GM10248 (cell line): ENCODE results near the gene GRAP.
"Not testable (repeated sequence)": the region's sequence is repeated elsewhere in the genome, so short reads cannot be mapped to it uniquely, and the experiment has no call there.

ENCODE experiments used
- CTCF ChIA-PET: fragments of 300-600 bp; sonication (Branson Sonifier 250); formaldehyde crosslinking; extraction: SDS; loops from one replicate; lab custom pipeline; 2021; ENCODE audit warnings: antibody characterized with exemption; lab: Yijun Ruan, JAX
- POLR2A ChIA-PET: fragments of 350-650 bp; sonication (Branson Sonifier 250); formaldehyde crosslinking; extraction: SDS; loops from one replicate; lab custom pipeline; 2020; ENCODE audit warnings: antibody characterized with exemption; lab: Yijun Ruan, JAX
- DNase-seq: peaks from one replicate; pipeline ENCODE4 v3.0.0; 2012; ENCODE audit errors: extremely low spot score
- TF ChIP-seq, protein P1 (sequence below): IDR thresholded peaks from 2 replicates; pipeline ENCODE4 v1.5.1; 2012; ENCODE audit warnings: mild to moderate bottlenecking, low read depth; ENCODE audit errors: extremely low read depth, missing control alignments, control extremely low read depth

The GRAP gene

DNA sequence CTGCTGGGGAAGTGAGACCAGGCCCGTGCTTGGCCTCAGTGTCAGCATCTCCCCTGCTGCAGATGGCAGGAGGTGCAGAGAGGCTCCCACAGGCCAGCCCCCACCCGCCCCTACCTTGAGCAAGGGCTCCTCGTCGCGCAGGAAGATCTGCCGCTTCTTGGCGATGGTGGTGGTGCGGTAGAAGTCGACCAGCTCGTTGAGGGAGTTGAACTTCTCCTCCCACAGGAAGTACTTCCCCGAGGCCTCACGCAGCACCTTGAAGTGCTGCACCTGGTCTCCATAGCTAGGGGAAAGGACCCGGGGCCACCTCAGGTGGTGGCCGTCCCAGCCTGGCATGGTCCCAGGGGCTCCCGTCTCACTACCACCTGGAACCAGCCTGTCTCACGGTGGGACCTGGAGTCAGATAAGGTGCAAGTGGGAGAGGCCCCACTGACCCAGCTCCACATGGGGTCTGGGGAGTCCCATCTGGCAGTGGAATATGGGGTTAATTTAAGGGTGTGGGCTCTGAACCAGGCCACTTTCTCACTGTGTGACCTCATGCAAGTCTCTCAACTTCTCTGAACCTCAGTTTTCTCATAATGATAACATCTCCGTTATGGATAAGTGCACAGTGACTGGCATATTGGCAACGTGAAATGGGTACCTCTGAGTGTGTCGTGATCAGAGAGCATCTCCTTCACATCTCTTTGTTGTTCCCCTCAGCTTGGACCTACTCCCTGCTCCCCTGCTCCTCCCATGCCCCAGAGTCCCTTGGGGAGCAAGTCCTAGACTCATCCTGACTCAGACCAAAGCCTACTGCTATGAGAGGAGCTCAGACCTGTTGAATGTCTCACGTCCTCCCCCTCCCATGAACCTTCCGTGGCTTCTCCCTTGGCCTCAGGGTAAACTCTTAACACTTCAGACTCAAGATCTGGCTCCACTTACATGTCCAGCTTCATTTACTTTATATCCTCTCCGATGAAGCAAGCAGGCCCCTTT is 22.4 kb downstream of the GRAP start:
- TF ChIP-seq, protein P1, sequence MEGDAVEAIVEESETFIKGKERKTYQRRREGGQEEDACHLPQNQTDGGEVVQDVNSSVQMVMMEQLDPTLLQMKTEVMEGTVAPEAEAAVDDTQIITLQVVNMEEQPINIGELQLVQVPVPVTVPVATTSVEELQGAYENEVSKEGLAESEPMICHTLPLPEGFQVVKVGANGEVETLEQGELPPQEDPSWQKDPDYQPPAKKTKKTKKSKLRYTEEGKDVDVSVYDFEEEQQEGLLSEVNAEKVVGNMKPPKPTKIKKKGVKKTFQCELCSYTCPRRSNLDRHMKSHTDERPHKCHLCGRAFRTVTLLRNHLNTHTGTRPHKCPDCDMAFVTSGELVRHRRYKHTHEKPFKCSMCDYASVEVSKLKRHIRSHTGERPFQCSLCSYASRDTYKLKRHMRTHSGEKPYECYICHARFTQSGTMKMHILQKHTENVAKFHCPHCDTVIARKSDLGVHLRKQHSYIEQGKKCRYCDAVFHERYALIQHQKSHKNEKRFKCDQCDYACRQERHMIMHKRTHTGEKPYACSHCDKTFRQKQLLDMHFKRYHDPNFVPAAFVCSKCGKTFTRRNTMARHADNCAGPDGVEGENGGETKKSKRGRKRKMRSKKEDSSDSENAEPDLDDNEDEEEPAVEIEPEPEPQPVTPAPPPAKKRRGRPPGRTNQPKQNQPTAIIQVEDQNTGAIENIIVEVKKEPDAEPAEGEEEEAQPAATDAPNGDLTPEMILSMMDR = no peak
- no peak for DNase-seq
- ChIA-PET CTCF (interaction anchor here (3.5 kb wide), 1 partner anchor 64 kb away, joined by 14 read pairs; no protein-coding TSS in a partner anchor), POLR2A (no interaction called here)

DNA sequence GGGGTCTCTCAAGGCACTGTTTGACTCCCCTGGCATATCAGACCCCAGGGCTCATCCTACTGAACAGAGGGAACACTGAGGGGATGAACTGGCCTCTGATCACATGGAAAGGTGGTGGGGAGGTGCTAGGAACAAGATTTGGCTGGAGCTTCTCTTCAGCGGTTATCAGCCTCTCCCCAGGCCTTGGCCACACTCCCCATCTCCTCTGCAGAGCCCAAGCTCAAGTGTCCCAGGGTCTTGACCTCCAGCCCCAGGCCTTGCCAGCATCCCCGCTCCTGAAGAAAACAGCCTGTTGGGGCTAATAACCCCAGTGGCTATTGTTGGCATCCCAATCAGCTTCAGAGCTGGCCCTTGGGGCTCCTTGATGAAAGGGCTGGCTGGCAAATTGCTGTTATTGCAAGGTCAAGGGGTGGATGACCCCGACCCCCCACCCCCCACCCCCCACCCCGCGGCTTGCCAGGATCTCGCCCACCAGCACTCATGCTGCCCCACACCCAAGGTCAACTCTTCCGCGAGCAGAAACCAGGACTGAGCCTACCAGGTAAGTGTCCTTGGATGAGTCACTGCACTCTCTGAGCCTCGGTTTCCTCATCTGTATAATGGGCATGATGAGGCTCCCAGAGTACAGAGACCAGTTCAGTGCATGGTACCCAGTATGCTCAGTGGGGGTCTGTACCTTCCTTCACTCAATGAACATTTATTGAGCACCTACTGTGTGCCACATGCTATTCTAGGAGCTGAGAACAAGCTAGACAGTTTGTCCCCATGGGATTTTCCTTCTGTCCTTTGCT is 23.4 kb downstream of the GRAP start:
- TF ChIP-seq, protein P1 = no peak
- DNase-seq = no peak
- ChIA-PET CTCF (interaction anchor here (3.5 kb wide), 1 partner anchor 63 kb away, joined by 14 read pairs; no protein-coding TSS in a partner anchor), POLR2A (no interaction called here)

DNA sequence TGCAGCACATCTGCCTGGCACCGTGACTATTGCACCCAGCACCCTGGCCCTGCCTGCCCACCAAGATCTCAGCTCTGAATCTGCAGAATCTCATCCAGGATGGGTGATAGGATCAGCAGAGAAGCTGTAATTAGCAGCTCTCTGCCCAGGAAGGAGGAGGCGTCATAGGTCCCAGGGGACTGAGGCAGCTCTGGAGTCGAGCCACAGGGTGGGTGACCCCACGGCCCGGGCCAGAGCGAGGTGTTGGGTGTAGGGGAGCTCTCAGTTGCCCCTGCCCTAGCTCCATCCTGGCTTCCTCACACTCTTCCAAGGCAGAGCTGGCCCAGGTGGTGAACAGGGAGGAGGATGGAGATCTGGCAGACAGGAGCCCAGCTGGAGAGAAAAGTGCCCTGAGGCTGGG is 24.0 kb downstream of the GRAP start:
- no peak for DNase-seq
- CTCF ChIA-PET = interaction anchor here (3.5 kb wide), 1 partner anchor 62 kb away, joined by 14 read pairs; no protein-coding TSS in a partner anchor
- POLR2A ChIA-PET = no interaction called here
- TF ChIP-seq, protein P1 = no peak

DNA sequence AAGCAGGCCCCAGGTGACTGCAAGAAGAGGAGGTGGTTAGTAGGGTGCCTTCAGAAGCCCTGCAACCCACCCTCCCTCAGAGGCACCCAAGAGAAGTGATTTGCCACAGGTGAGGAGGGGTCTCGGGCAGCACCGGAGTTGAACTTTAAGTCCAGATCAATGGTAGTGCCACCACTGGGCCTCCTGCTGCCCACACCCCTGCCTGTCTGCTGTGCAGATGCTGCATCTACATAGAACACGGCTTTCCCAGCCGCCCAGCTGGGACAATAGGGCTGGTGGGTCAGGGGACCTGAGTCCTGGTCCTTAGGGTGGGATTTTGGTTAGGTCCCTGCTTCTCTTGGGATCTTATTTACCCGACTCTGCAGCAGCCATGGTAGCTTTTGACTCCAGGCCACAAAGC is 24.6 kb downstream of the GRAP start:
- POLR2A ChIA-PET = no interaction called here
- CTCF ChIA-PET = interaction anchor here (3.5 kb wide), 1 partner anchor 62 kb away, joined by 14 read pairs; no protein-coding TSS in a partner anchor
- DNase-seq = no peak
- TF ChIP-seq, protein P1 = no peak

DNA sequence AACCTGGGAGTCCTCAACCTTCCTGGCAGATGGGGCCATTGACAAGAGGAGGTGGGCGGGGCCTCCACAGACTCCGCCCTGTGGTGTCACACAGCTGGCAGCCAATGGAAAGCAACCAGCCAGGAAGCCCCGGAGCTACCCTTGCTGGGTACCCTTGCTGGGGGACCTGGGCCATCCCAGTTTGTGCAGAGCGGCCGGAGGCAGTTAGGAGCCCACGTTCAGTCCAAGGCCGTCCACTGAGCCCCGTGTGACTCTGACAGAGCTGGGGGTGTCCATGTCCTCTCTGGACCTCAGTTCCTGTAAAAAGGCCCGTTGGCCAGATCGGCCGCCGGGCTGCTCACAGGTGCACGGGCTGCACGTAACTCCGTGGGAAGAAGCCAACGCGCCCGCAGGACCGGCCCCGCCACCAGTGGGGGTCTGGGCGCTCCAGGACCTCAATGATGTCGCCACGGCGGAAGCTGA is 25.1 kb downstream of the GRAP start:
- DNase-seq = no peak
- ChIA-PET CTCF (interaction anchor here (3.5 kb wide), 1 partner anchor 61 kb away, joined by 14 read pairs; no protein-coding TSS in a partner anchor), POLR2A (no interaction called here)
- TF ChIP-seq, protein P1 = no peak

DNA sequence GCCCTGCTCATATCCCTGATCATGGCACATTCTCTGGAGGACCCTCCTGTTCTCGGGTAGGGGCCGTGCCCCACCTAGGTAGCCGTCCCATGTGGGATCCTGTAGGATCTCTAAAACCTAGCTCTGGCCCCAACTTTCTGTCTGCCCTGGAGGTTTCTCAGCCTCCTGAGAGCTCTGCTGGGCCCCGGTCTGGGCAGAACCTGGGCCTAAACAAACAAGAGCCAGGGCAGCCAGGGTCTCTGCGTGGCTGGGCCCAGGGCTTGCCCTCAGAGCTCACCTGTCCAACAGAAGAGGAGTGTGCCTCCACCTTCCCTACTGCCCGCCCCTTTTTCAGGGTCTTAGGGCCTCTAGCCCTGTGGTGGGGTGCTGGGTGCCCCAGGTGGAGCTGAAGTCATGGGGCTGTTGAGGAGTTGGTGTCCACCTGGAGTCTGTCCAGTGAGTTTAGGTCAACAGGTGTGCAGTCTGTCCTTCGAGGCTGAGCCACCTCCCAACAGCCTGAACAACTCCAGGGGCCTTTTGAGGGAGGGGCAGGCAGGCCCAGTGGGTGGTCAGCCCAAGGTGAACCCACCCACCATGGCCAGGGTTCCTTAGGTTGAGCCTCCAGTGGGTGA is 25.6 kb downstream of the GRAP start:
- CTCF ChIA-PET, POLR2A ChIA-PET, DNase-seq: not testable (repeated sequence)
